ENCODE results near the gene TOR1AIP2.
A peak's percentile ranks its signal among the peaks of the same experiment; 100 is the strongest.

The TOR1AIP2 gene

DNA sequence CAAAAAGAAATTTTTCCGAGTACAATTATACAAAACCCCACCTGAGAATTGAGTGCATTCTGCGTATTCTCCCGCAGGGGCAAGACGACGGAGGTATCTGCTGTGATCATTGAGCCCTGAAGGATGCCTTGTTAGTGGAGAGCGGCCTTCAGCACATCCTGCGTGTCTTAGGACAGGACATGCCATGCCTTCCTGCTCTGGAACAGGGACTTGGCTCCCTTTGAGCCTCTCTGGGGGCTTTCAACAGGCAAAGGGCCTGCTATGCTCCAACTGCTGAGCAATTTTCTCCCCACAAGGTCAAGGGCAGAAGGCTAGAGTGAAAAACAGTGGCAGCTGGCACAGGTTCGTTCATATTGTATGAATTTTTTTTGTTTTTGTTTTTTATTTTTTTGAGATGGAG, 52.4 kb downstream of the TOR1AIP2 start:
- DNase-seq, result no peak

DNA sequence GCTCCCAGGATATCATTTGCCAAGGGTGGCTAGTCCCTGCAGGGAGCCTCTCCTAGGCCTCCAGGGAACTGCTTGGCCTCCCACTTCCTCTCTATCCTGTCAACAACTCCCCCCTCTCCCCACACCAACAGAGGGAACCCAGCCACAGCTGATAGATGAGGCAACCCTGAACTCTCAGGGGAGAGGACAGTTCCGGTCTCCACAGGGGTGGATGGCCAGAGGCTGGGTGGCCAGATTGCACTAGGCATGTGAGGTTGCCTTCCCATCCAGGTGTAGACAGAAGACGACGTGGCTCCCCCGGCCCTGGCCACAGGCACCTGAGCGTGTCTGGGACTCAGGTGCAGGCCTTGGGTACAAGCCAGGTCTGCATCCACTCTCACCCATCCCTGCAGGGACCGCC, 53.3 kb downstream of the TOR1AIP2 start:
- DNase-seq, result no peak

- no peak for DNase-seq
Measured at GRCh38 chr1:179823693-179824092, 53.9 kb downstream of the TOR1AIP2 start.

DNA sequence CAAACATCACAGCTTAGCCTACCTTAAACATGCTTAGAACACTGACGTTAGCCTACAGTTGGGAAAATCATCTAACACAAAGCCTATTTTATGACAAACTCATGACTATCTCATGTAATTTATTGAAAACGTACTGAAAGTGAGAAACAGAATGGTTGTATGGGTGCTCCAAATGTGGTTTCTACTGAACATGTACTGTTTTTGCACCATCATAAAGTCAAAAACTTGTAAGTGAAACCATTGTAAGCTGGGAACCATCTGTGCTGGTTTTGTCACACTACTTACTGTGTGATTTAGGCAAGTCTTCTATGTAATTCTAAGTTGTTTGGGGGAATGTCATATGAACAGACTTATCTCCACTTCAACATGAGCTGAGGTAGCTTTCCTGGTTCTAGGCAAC, 55.5 kb downstream of the TOR1AIP2 start:
- no peak for DNase-seq

GRCh38 chr1:179821524-179821923, 56.1 kb downstream of the TOR1AIP2 start:
- peak; percentile 3 for DNase-seq

- DNase-seq, result no peak
Measured at GRCh38 chr1:179820226-179820970, 57.2 kb downstream of the TOR1AIP2 start.

GRCh38 chr1:179818743-179819173, 58.8 kb downstream of the TOR1AIP2 start:
- no peak for DNase-seq

DNA sequence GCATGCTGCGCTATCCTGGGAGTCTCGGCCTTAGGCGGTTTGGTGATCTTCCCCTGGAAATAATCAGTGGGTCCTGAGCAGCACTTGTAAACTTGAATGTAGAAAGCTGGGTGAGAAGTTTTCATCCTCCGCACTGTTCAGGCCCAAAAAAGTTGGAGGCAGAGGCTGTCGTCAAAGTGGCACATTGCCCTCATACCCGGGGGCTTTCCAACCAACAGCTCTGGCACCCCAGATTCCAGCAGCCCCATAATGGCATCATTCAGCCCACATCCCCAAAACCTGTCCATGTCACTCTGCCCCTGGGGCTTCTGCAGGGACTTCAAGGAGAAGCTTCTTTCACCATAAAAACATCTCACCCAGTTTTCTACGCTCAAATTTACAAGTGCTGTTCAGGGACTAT, 59.3 kb downstream of the TOR1AIP2 start:
- DNase-seq, result no peak

- peak; percentile 62 for DNase-seq
Measured at GRCh38 chr1:179817789-179818188, 59.8 kb downstream of the TOR1AIP2 start.

DNA sequence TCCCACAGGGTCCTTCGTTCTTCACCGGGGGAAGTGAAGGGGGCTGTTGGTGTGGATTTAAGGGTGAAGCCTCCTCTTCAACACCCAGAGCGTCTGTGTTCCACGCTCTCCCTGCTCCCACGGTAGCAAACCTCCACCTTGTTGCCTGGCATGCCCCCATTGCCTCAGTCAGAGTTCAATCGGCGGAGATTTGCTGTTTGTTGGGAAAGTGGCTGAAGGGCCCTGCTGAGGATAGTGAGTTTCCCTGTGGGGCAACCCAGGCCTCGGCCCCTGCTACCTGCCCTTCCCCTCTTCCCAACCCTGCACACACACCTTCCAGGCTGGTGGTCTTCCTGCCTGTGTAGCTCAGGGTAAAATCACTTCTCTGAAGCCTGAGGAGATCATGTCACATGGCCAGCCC, 60.5 kb downstream of the TOR1AIP2 start:
- no peak for DNase-seq

DNA sequence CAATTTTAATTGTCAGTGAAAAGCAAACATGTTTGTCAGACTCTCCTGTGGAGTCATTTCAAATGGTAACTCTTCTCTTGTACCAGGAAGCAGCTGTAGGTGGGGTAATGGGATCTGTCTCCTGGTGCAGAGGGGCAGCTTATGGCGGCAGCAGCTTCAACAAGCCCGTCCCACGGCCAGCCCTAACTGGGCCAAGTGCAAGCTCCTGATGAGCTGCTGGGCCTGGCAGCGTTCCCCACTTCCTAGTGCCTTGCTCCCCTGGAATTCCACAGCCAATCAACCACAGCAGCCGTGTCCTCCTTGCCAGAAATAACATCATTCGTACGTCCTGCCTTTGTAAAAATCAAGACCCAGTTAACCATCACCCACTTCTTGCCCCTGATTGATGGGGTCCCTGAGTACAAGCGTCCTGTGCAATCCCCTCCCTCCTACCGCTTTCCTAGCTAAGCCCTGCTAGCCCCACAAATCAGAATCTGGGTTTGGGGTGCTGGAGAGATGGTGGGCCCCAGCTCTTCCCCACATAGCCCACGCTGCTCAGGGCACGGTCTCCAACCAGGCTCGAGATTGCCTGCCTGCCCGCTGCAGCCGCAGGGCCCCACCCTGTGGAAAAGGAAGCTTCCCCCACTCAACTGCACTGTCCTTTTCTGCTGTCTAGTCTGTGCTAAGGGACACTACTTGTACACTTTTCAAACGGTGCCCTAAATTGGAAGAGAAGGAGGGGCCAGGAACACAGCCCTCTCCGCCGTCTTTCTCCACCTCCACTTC, 61.2 kb downstream of the TOR1AIP2 start:
- DNase-seq, result peak; percentile 89

DNA sequence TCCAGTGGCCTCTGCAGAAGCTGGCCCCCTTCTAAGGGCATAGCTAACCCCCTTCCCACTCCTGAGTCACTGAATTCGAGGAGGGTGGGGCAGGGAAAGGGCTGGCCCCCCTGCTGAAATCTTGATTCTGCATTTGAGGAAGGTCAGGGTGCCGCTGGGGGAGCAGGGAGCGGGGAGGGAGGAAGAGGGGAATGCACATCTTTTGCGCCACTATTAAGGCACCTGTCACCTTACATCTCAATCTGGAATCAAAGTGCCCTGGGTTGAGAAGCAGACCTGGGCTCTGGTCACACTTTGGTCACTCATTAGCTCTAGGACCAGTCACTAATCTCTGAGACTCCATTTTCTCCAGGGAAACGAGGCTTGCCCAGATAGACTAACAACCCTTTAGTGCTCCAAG, 62.0 kb downstream of the TOR1AIP2 start:
- DNase-seq, result no peak

GRCh38 chr1:179814546-179814838, 63.1 kb downstream of the TOR1AIP2 start:
- DNase-seq, result no peak

DNA sequence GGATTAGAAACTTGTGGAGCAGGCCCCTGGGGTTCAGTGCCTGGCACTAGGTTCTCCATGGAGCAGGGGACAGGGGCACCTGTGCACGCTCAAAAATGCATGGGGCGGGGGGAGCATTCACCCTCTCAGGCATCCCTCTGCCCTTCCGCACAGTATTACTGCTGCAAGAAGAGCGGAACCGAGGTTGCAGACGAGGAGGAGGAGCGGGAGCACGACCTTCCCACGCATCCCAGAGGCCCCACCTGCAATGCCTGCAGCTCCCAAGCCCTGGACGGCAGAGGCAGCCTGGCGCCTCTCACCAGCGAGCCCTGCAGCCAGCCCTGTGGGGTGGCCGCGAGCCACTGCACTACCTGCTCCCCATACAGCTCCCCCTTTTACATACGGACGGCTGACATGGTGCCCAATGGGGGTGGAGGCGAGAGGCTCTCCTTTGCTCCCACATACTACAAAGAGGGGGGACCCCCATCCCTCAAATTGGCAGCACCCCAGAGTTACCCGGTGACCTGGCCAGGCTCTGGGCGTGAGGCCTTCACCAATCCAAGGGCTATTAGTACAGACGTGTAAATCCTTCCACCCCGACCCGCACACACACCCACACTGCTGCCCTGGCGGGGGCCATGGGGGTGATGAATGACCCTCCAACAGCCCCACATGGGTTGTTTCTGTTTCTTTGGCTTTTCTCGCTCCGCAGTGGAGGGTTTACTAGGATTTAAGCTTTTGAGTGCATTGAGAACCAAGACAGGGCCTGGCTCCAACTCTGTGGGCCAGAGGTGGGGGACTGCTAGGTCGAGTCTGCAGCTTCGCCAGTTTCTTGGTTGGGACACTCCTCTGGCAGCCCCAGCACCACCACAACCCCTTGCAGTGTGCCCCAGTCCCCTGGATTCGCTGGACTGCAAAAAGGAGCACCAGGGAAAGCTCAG, 63.7 kb downstream of the TOR1AIP2 start:
- peak; percentile 56 for DNase-seq

DNA sequence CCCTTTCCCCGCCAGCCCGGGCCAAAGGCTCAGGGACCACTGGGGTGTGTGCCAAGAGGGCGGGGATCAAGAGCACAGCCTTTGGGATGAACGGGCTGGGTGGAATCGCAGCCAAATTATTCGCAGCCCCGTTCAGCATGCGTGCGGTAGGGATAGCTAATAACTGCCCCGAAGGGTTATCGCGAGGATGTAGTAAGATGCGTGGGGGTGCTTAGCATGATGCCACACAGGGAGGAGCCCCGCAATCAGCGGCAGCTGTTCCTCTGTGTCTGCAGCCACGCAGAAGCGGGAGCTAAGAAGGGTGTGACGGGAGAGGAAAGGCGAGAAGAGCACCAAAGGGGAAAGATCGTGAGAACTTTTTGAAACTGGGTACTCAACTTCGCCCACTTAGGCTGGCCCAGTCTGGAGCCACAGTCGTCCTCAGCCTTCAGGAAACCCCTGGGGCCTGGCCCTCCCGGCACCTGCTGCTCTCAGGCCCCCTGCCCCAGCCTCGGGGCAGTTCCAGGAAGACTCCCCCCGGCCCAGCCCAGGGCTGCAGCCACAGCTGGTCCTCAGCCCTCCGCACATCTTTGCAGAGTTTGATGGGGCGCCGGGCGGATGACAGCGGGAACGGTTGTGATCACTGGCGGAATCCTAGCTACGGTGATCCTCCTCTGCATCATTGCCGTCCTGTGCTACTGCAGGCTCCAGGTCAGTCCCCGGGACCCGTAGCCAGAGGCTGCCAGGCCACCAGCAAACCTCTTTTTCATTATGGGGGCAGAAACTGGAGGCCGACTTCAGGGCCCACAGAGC, 64.9 kb downstream of the TOR1AIP2 start:
- DNase-seq, result no peak

DNA sequence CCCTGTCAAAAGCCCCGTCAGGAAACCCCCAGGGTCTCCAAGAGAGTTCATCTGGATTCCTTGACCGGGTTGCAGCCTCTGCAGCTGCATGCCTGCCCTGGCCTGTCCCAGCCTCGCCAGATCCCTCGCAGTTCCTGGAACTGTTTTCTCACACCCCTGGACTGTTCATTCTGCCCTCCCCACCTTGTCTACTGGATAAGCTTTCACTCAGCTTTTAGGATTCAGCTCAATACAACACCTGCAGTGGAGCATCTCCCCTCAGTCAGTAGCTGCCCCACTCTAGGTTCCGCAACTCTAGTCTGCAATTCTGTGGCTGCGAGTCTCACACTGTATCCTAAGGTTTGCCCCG, 67.3 kb downstream of the TOR1AIP2 start:
- no peak for DNase-seq

DNA sequence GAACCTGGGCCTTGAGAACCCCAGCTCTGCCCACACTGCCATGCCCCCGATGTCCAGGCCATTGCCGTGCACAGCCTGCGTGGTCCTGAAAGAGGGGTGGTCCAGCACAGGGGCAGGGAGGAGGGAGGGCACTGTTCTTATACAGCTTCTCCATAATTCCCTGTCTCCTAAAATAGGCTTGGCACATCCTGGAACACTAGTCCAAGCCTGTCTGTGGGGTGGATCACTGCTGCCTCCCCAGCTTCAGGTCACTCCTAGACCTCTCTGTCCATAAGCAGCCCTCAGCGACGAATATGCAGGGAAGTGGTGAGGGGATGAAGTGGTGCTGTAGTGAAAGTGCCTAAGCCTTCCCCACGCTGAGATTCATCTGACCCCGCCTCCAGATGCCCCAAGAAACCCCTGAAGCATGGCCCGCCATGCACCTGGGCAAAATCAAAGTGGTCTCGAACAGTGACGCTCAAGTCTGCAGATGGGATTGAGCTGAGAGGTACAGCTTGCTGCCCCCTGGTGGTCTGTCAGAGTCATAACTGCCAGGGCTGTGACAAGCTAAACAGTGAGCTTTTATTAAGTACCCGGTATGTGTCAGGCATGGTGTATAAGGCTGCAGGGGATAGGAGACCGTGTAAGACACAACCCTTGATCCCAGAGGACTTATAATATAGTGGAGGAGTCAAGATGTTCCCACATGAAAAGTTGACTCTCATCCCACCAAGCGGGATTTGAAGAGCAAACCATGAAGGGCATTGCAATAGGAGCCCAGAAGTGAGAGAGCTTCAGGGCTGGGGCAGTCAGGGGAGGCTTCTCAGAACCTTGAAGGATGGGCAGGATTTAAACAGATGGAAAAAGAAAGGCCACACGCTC, 67.9 kb downstream of the TOR1AIP2 start:
- peak; percentile 63 for DNase-seq

DNA sequence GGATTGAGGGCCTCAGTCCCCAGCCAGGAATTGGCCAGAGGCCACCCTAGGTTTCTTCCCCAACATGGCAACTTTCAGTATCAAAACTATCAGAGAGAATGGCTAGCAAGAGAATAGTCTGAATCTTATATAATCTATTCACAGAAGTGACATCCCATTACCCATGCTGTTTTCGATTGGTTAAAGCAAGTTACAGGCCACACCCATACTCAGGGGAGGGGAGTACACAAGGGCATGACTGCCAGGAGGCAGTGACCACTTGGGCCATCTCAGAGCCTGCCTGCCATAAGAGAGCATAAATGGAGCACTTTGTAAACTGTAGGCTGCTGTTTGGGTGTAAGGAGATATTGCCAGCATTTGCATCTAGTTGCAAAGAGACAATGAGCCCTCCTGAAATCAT, 69.1 kb downstream of the TOR1AIP2 start:
- DNase-seq, result no peak

GRCh38 chr1:179807691-179808485, 69.7 kb downstream of the TOR1AIP2 start:
- DNase-seq, result no peak

DNA sequence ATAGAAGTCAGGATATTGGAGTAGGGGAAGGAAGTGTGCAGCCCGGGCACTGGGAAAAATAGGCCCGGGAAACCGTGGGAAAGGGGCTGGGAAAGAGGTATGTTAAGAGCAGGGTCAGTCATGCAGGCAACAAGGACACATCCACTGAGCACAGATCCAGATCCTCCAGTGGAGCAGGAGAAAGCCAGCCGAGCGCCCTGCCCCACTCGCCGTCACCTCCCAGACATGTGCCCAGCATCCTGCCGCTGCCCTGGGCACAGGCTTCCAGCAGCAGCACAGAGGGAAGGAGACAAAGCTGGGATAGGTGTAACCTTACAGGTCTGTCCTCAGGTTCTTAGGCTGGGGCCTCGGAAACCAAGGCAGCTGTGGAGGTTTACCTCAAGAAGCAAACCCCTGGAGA, 70.3 kb downstream of the TOR1AIP2 start:
- DNase-seq, result no peak

GRCh38 chr1:179806333-179806732, 71.3 kb downstream of the TOR1AIP2 start:
- no peak for DNase-seq
